HepG2 (cell line): ENCODE results near the gene TSPAN15. TPM values are rescaled to one million over a fixed set of nuclear protein-coding genes. Genes with fewer than 3 reads are reported as not detected.
A peak's percentile ranks its signal among the peaks of the same experiment; 100 is the strongest.

Experiments
- ATAC-seq: fragments of 200-7000 bp; cut with Tn5 transposase; 3 replicates; pipeline ENCODE4 v1.9.1; 2020; ENCODE audit warnings: mild to moderate bottlenecking, moderate library complexity
- BruUV-seq: library from RNA; stranded (reverse); fragments of 400-500 nt; replicated peaks from 2 replicates; lab custom pipeline; 2021; lab: Mats Ljungman, UMichigan
- CTCF ChIA-PET: fragments of 300-600 bp; formaldehyde crosslinking; extraction: SDS; loops from one replicate; lab custom pipeline; 2021; ENCODE audit warnings: low total read pairs, inconsistent platforms, low intra/inter-chr PET ratio; lab: Yijun Ruan, JAX
- POLR2A ChIA-PET: fragments of 350-600 bp; sonication (Branson Sonifier 250); formaldehyde crosslinking; loops from one replicate; lab custom pipeline; 2020; ENCODE audit warnings: antibody characterized with exemption, inconsistent platforms; lab: Yijun Ruan, JAX
- DNase-seq: peaks from one replicate; pipeline ENCODE4 v3.0.0-alpha.2; 2015; ENCODE audit warnings: low spot score
- FAIRE-seq: peaks from 3 replicates; lab custom pipeline; 2011; peaks lifted over from hg19 to GRCh38; lab: Jason Lieb, UNC
- H2AFZ ChIP-seq: one replicate; pipeline ENCODE4 v1.6.1; 2011; ENCODE audit warnings: low read length, inconsistent platforms
- H3K27ac ChIP-seq: fragments of 300-600 bp; 3 replicates; pipeline ENCODE4 v1.8.0; 2011; ENCODE audit warnings: mixed run types, mild to moderate bottlenecking, mixed read lengths, low read length, inconsistent platforms; ENCODE audit not compliant: insufficient read depth; ENCODE audit errors: extremely low read length
- H3K27me3 ChIP-seq, 2 experiments: fragments of 200-600 bp in 1 of 2; 2 replicates in 1 of 2; 3 replicates in 1 of 2; pipeline versions ENCODE4 v1.6.0 to v1.8.0; 2011; ENCODE audit warnings: low read length in 2 of 2, mild to moderate bottlenecking in 2 of 2, moderate library complexity in 2 of 2, inconsistent platforms in 1 of 2; ENCODE audit not compliant: insufficient read depth in 2 of 2, control insufficient read depth in 1 of 2
- H3K36me3 ChIP-seq, 2 experiments: fragments of 200-600 bp in 1 of 2; replicated peaks in 1 of 2; 2 replicates in 1 of 2; 3 replicates in 1 of 2; pipeline versions ENCODE4 v1.5.1 to v1.8.0; 2011; ENCODE audit warnings: low read length in 2 of 2, inconsistent platforms in 1 of 2; ENCODE audit not compliant: insufficient read depth in 2 of 2, control insufficient read depth in 1 of 2
- H3K4me1 ChIP-seq: 2 replicates; pipeline ENCODE4 v1.5.1; 2012; ENCODE audit warnings: low read length, inconsistent platforms; ENCODE audit not compliant: insufficient read depth
- H3K4me2 ChIP-seq: 2 replicates; pipeline ENCODE4 v1.6.0; 2011; ENCODE audit warnings: low read depth, low read length, inconsistent platforms
- H3K4me3 ChIP-seq, 3 experiments: fragments of 200-600 bp in 1 of 3; sonication (generic), shearing (Covaris generic) in 1 of 3; replicated peaks in 1 of 3; 2 replicates each; pipeline ENCODE4 v1.5.1; 2011 to 2016; ENCODE audit warnings: low read length in 3 of 3, inconsistent platforms in 2 of 3, low read depth in 2 of 3, mild to moderate bottlenecking in 2 of 3, control low read depth in 1 of 3, mixed read lengths in 1 of 3; ENCODE audit not compliant: insufficient read depth in 1 of 3
- H3K79me2 ChIP-seq: one replicate; pipeline ENCODE4 v1.6.1; 2011; ENCODE audit warnings: low read length, inconsistent platforms; ENCODE audit not compliant: insufficient read depth
- H3K9ac ChIP-seq: 2 replicates; pipeline ENCODE4 v1.6.0; 2011; ENCODE audit warnings: mild to moderate bottlenecking, low read depth, low read length, inconsistent platforms; ENCODE audit not compliant: insufficient read depth
- H3K9me3 ChIP-seq: 2 replicates; pipeline ENCODE4 v1.5.1; 2012; ENCODE audit warnings: mild to moderate bottlenecking, low read length
- H4K20me1 ChIP-seq: 2 replicates; pipeline ENCODE4 v1.6.0; 2011; ENCODE audit warnings: inconsistent platforms, mild to moderate bottlenecking, low read length, moderate library complexity; ENCODE audit not compliant: insufficient read depth
- BCL3 ChIP-seq: sonication (generic); formaldehyde crosslinking; IDR thresholded peaks from 2 replicates; pipeline ENCODE4 v1.5.1; 2020; ENCODE audit warnings: mild to moderate bottlenecking, missing genetic modification reagents, moderate library complexity
- DPF2 ChIP-seq: sonication (generic); formaldehyde crosslinking; IDR thresholded peaks from 2 replicates; pipeline ENCODE4 v1.4.0; 2020; ENCODE audit warnings: mild to moderate bottlenecking, low read depth, missing genetic modification reagents, borderline replicate concordance
- FOSL1 ChIP-seq: sonication (generic); formaldehyde crosslinking; IDR thresholded peaks from 2 replicates; pipeline ENCODE4 v1.9.0; 2021; ENCODE audit warnings: missing genetic modification reagents, borderline replicate concordance
- FOXA1 ChIP-seq, 2 experiments: fragments of 450-650 bp in 1 of 2; sonication (generic) in 1 of 2; formaldehyde crosslinking in 1 of 2; IDR thresholded peaks; 2 replicates each; pipeline versions ENCODE4 v1.4.0 to v1.6.1; 2016 to 2020; ENCODE audit warnings: missing genetic modification reagents in 1 of 2
- HNRNPL ChIP-seq: fragments of 200-400 bp; formaldehyde crosslinking; IDR thresholded peaks from 2 replicates; pipeline ENCODE4 v1.6.1; 2017; ENCODE audit warnings: mild to moderate bottlenecking, low read depth, low read length
- HOXD1 ChIP-seq: sonication (generic); formaldehyde crosslinking; IDR thresholded peaks from 2 replicates; pipeline ENCODE4 v1.5.0; 2020; ENCODE audit warnings: missing genetic modification reagents
- MAFG ChIP-seq: sonication (generic); formaldehyde crosslinking; IDR thresholded peaks from 2 replicates; pipeline ENCODE4 v1.5.1; 2020; ENCODE audit warnings: mild to moderate bottlenecking, missing genetic modification reagents
- NFE2L2 ChIP-seq: fragments of 150-350 bp; IDR thresholded peaks from 2 replicates; pipeline ENCODE4 v1.6.1; 2014; ENCODE audit warnings: low read length
- SNRNP70 ChIP-seq: fragments of 200-400 bp; formaldehyde crosslinking; IDR thresholded peaks from 2 replicates; pipeline ENCODE4 v1.6.1; 2017; ENCODE audit warnings: mild to moderate bottlenecking, low read depth, low read length, moderate library complexity
- SOX13 ChIP-seq, 3 experiments: fragments of 450-650 bp in 1 of 3; sonication (generic) in 1 of 3; formaldehyde crosslinking in 1 of 3; IDR thresholded peaks in 2 of 3; conservative IDR thresholded peaks in 1 of 3; 2 replicates each; pipeline versions ENCODE4 v1.5.0 to v1.6.1; 2016 to 2020; ENCODE audit warnings: antibody characterized with exemption in 1 of 3, mild to moderate bottlenecking in 1 of 3, missing compliant biosample characterization in 1 of 3, missing genetic modification reagents in 1 of 3, moderate library complexity in 1 of 3
- SOX6 ChIP-seq, 2 experiments: fragments of 450-650 bp in 1 of 2; sonication (generic) in 1 of 2; formaldehyde crosslinking in 1 of 2; IDR thresholded peaks; 2 replicates each; pipeline versions ENCODE4 v1.4.0 to v1.6.1; 2017 to 2020; ENCODE audit warnings: antibody characterized with exemption in 1 of 2, mild to moderate bottlenecking in 1 of 2, missing genetic modification reagents in 1 of 2
- ZGPAT ChIP-seq: IDR thresholded peaks from 2 replicates; pipeline ENCODE4 v1.6.1; 2016; ENCODE audit warnings: mild to moderate bottlenecking
- ZNF646 ChIP-seq: sonication (generic); formaldehyde crosslinking; IDR thresholded peaks from 2 replicates; pipeline ENCODE4 v1.9.0; 2021; ENCODE audit warnings: mild to moderate bottlenecking, missing genetic modification reagents
- WGBS: methylation state at CpG from one replicate; pipeline ENCODE4 v1.1.6; 2017; ENCODE audit warnings: low lambda C conversion rate; 5-methylcytosine and 5-hydroxymethylcytosine counted together
- in situ Hi-C: cut with HindIII; loops from 2 replicates; pipeline ENCODE4 v1.10.0; 2017; ENCODE audit warnings: low pct_unique_long_range_greater_than_20kb; ENCODE audit not compliant: extremely low pct_ligation_motif_present
- intact Hi-C: fragments of 100-400 bp; cut with micrococcal nuclease; formaldehyde crosslinking; loops from one replicate; pipeline ENCODE4 v1.10.0; 2022; ENCODE audit not compliant: unreplicated experiment
- polyA plus RNA-seq, 8 experiments: library from polyadenylated mRNA; depleted of rRNA in 3 of 8; stranded (reverse) in 7 of 8; unstranded in 1 of 8; fragments of >200 nt; fragmentation: Illumina TruSeq in 4 of 8; extraction: Trizol in 4 of 8; gene quantifications; 2 replicates each; pipeline versions ENCODE4 v1.2.1 to v1.2.3, GENCODE V29; 2011 to 2016; ENCODE audit warnings: low read depth in 4 of 8, missing spikeins in 1 of 8, mixed read lengths in 1 of 8; ENCODE audit not compliant: insufficient read depth in 1 of 8
- total RNA-seq, 5 experiments: library from RNA; depleted of rRNA; stranded (reverse); fragments of >200 nt; fragmentation: Illumina TruSeq; extraction: Trizol; gene quantifications; 2 replicates each; pipeline ENCODE4 v1.2.3, GENCODE V29; 2016; ENCODE audit warnings: low read depth in 1 of 5

The TSPAN15 gene
- total and polyA plus RNA-seq, 2 of the 13 experiments (the other 11 are each of a cell fraction or from before 2014, with no cell fraction given): 0.27 to 3.2 TPM

GRCh38 chr10:69446650-69447151 is 4.6 kb upstream of the TSPAN15 start:
- DNase-seq (peak; percentile 81), ATAC-seq (peak; percentile 28; the same call in 1 of the 3 replicates), FAIRE-seq (no peak)
- no TSS peak for BruUV-seq
- Histone ChIP-seq H3K27me3 (peaks cover 0 to 2% of the 10 kb centered on the region in 2 experiments; a peak in 1 of 5 replicates), H3K9ac (no peak overlapping the region), H2AFZ (no peak overlapping the region), H3K79me2 (no peaks in the 10 kb centered on the region), H3K4me3 (no peak overlapping the region), H3K9me3 (no peaks in the 10 kb centered on the region), H3K27ac (peak overlapping the region; percentile 2), H4K20me1 (no peaks in the 10 kb centered on the region), H3K36me3 (no peaks in the 10 kb centered on the region), H3K4me1 (peaks cover 62% of the 10 kb centered on the region), H3K4me2 (peak overlapping the region; percentile 43; the same call in 1 of the 2 replicates)
- in situ Hi-C loops: no loop called here
- POLR2A ChIA-PET: no interaction called here
- WGBS: 0% methylated on average over 3 of the region's 3 CpGs
- intact Hi-C loops: no loop called here
- CTCF ChIA-PET: no interaction called here
- no peak for TF ChIP-seq HOXD1 (CRISPR knock-in tag)
- no peak for TF ChIP-seq FOXA1 (IDR thresholded peaks at IDR 0.05)
- peak; percentile 85 for TF ChIP-seq FOXA1 (CRISPR knock-in tag; IDR thresholded peaks at IDR 0.05)
- no peak for TF ChIP-seq HNRNPL
- TF ChIP-seq DPF2 (CRISPR knock-in tag): 0 out of 2 replicates have a peak, but pooled peaks have one; percentile 47
- TF ChIP-seq NFE2L2: peak; percentile 93
- no peak for TF ChIP-seq SNRNP70
- TF ChIP-seq SOX6 (IDR thresholded peaks at IDR 0.05): no peak
- TF ChIP-seq SOX6 (CRISPR knock-in tag; IDR thresholded peaks at IDR 0.05): peak; percentile 46; the same call in 1 of the 2 replicates
- TF ChIP-seq BCL3 (CRISPR knock-in tag): no peak
- peak; percentile 34; the same call in 1 of the 2 replicates for TF ChIP-seq FOSL1 (CRISPR knock-in tag)
- no peak for TF ChIP-seq SOX13 (IDR thresholded peaks at IDR 0.05)
- peak in 1 of 2 experiments; percentile 55; a peak in 2 of 4 replicates for TF ChIP-seq SOX13 (CRISPR knock-in tag; conservative IDR thresholded peaks at IDR 0.05 in 1 of 2, IDR thresholded peaks at IDR 0.05 in 1 of 2)
- TF ChIP-seq ZGPAT (CRISPR knock-in tag): peak; percentile 17; the same call in 1 of the 2 replicates
- TF ChIP-seq ZNF646 (CRISPR knock-in tag): peak; percentile 85; the same call in 1 of the 2 replicates
- peak; percentile 76; the same call in 1 of the 2 replicates for TF ChIP-seq MAFG (CRISPR knock-in tag)
